ENCODE data around the gene BCAS4. TPM values are rescaled to one million over a fixed set of nuclear protein-coding genes. Genes with fewer than 3 reads are reported as not detected.

Gene BCAS4
- total and polyA plus RNA-seq, 2 experiments from 2014 or later = 22.2 to 24.8 TPM

GRCh38 chr20:50834599-50835005, 39.7 kb downstream of the BCAS4 start:
- H3K27ac ChIP-seq (ENCODE audit: low read depth) = no peak overlapping the region
- no peak overlapping the region for H3K4me3 ChIP-seq
- H3K79me2 ChIP-seq (replicated peaks; ENCODE audit: insufficient read depth) = no peaks in the 10 kb centered on the region
- no peaks in the 10 kb centered on the region for H3K9me3 Mint-ChIP-seq
- H3K4me3 Mint-ChIP-seq = no peak overlapping the region
- H3K4me1 Mint-ChIP-seq = no peaks in the 10 kb centered on the region; the same call in 2 of the 3 replicates
- no peak overlapping the region for H3K27ac Mint-ChIP-seq
- no peak overlapping the region for H3K4me2 ChIP-seq
- H3F3A ChIP-seq (replicated peaks; ENCODE audit: low read depth) = no peaks in the 10 kb centered on the region
- no peak for DNase-seq (ENCODE audit: low spot score)
- H3K27me3 Mint-ChIP-seq (ENCODE audit: insufficient read depth, low read depth, poor library complexity) = peaks cover 7% of the 10 kb centered on the region
- H3K9me2 ChIP-seq (ENCODE audit: insufficient read depth) = no peaks in the 10 kb centered on the region
- H3K4me1 ChIP-seq (ENCODE audit: insufficient read depth) = no peaks in the 10 kb centered on the region
- peaks cover 7% of the 10 kb centered on the region; the same call in 2 of the 3 replicates for H3K36me3 Mint-ChIP-seq (ENCODE audit: low read depth)
- no peak for TF ChIP-seq EZH2 (IDR thresholded peaks at IDR 0.05; ENCODE audit: low read depth, unreplicated experiment)
- no peak for TF ChIP-seq POLR2AphosphoS5 (IDR thresholded peaks at IDR 0.05; ENCODE audit: low read depth)
- TF ChIP-seq ETS1 (IDR thresholded peaks at IDR 0.05) = no peak
- no peak for TF ChIP-seq ZNF114 (CRISPR knock-in tag; IDR thresholded peaks at IDR 0.05)
- TF ChIP-seq STAT1 (IDR thresholded peaks at IDR 0.05; ENCODE audit: unreplicated experiment) = no peak
- no peak for TF ChIP-seq CTCF (conservative IDR thresholded peaks at IDR 0.05; ENCODE audit: low read depth in 2 of 2)
- TF ChIP-seq CREB1 (CRISPR knock-in tag; IDR thresholded peaks at IDR 0.05; ENCODE audit: low read depth) = no peak
- TF ChIP-seq ZNF462 (CRISPR knock-in tag; IDR thresholded peaks at IDR 0.05) = no peak
- no peak for TF ChIP-seq NANOG (IDR thresholded peaks at IDR 0.05; ENCODE audit: borderline replicate concordance)
- TF ChIP-seq REST (IDR thresholded peaks at IDR 0.05; ENCODE audit: unreplicated experiment) = no peak
- TF ChIP-seq ZNF331 (CRISPR knock-in tag; IDR thresholded peaks at IDR 0.05; ENCODE audit: low read depth) = no peak
- TF ChIP-seq JUNB (IDR thresholded peaks at IDR 0.05; ENCODE audit: unreplicated experiment) = no peak
- no peak for TF ChIP-seq EZH2phosphoT487 (IDR thresholded peaks at IDR 0.05; ENCODE audit: unreplicated experiment)
- H2AFZ ChIP-seq = no peak overlapping the region
- ATAC-seq = no peak
- no peaks in the 10 kb centered on the region for H3K27me3 ChIP-seq (ENCODE audit: insufficient read depth)
- H3K36me3 ChIP-seq (ENCODE audit: insufficient read depth) = no peaks in the 10 kb centered on the region
- no peaks in the 10 kb centered on the region; the same call in 1 of the 2 replicates for H4K20me1 ChIP-seq (replicated peaks; ENCODE audit: insufficient read depth)

Measured in GM23338 (cell line).